Loucy (cell line): ENCODE data around the gene IRF9.

ENCODE experiments used
- H2AFZ ChIP-seq: fragments of 200-600 bp; sonication (generic); 2 replicates; pipeline ENCODE4 v1.6.0; 2016; ENCODE audit warnings: antibody characterized with exemption, mild to moderate bottlenecking, low read length, moderate library complexity
- H3F3A ChIP-seq: fragments of 200-600 bp; 2 replicates; pipeline ENCODE4 v1.6.0; 2016; ENCODE audit warnings: antibody characterized with exemption, low read depth, mild to moderate bottlenecking
- H3K27me3 ChIP-seq: fragments of 200-600 bp; sonication (generic); 2 replicates; pipeline ENCODE4 v1.6.1; 2014; ENCODE audit warnings: low read length, mild to moderate bottlenecking; ENCODE audit not compliant: insufficient read depth, poor library complexity, severe bottlenecking
- H3K36me3 ChIP-seq: fragments of 200-600 bp; sonication (generic); 2 replicates; pipeline ENCODE4 v1.6.1; 2016; ENCODE audit warnings: low read length; ENCODE audit not compliant: insufficient read depth
- H3K4me1 ChIP-seq: fragments of 200-600 bp; sonication (generic); 2 replicates; pipeline ENCODE4 v1.5.1; 2014; ENCODE audit warnings: low read length, mild to moderate bottlenecking; ENCODE audit not compliant: insufficient read depth, poor library complexity, severe bottlenecking
- H3K4me2 ChIP-seq: fragments of 200-600 bp; sonication (generic); 2 replicates; pipeline ENCODE4 v1.6.0; 2014; ENCODE audit warnings: antibody characterized with exemption, low read length, low read depth, mild to moderate bottlenecking; ENCODE audit not compliant: poor library complexity, severe bottlenecking
- H3K4me3 ChIP-seq: fragments of 200-600 bp; sonication (generic); 2 replicates; pipeline ENCODE4 v1.5.1; 2014; ENCODE audit warnings: low read length, mild to moderate bottlenecking, mixed read lengths; ENCODE audit not compliant: poor library complexity, severe bottlenecking
- H3K79me2 ChIP-seq: fragments of 200-600 bp; sonication (generic); 2 replicates; pipeline ENCODE4 v1.6.1; 2014; ENCODE audit warnings: low read length; ENCODE audit not compliant: insufficient read depth
- H3K9ac ChIP-seq: fragments of 200-600 bp; sonication (generic); 2 replicates; pipeline ENCODE4 v1.6.0; 2014; ENCODE audit warnings: mild to moderate bottlenecking, low read depth, low read length, moderate library complexity; ENCODE audit not compliant: poor library complexity, severe bottlenecking
- H3K9me2 ChIP-seq: fragments of 200-600 bp; sonication (generic); replicated peaks from 2 replicates; pipeline ENCODE4 v1.6.1; 2016; ENCODE audit warnings: low read depth, low read length, mixed read lengths
- H3K9me3 ChIP-seq: fragments of 200-600 bp; sonication (generic); 2 replicates; pipeline ENCODE4 v1.6.1; 2014; ENCODE audit warnings: mild to moderate bottlenecking, antibody characterized with exemption, low read length, low read depth; ENCODE audit not compliant: insufficient read depth
- H4K20me1 ChIP-seq: fragments of 200-600 bp; sonication (generic); 2 replicates; pipeline ENCODE4 v1.6.0; 2014; ENCODE audit warnings: antibody characterized with exemption, low read length, mild to moderate bottlenecking; ENCODE audit not compliant: insufficient read depth, poor library complexity, severe bottlenecking
- CTCF ChIP-seq: fragments of 200-600 bp; sonication (generic); conservative IDR thresholded peaks from 2 replicates; pipeline ENCODE4 v1.5.1; 2014; ENCODE audit warnings: mild to moderate bottlenecking, antibody characterized with exemption, low read length
- EZH2phosphoT487 ChIP-seq: fragments of 200-600 bp; IDR thresholded peaks from 2 replicates; pipeline ENCODE4 v1.6.1; 2018; ENCODE audit warnings: antibody characterized with exemption, mild to moderate bottlenecking, moderate library complexity, borderline replicate concordance

IRF9 gene

GRCh38 chr14:24150061-24150460 is 11.0 kb upstream of the IRF9 start:
- Histone ChIP-seq H3F3A (0 out of 2 replicates have a peak, but pooled peaks cover 2% of the 10 kb centered on the region), H3K4me3 (no peak overlapping the region), H3K4me1 (peaks cover 25% of the 10 kb centered on the region), H3K9ac (no peak overlapping the region), H3K27me3 (no peaks in the 10 kb centered on the region), H3K9me3 (no peaks in the 10 kb centered on the region), H3K4me2 (no peak overlapping the region), H3K79me2 (peaks cover 53% of the 10 kb centered on the region), H4K20me1 (peaks cover 29% of the 10 kb centered on the region), H2AFZ (no peak overlapping the region), H3K9me2 (no peaks in the 10 kb centered on the region), H3K36me3 (peaks cover 33% of the 10 kb centered on the region; the same call in 1 of the 2 replicates)
- no peak for TF ChIP-seq CTCF
- no peak for TF ChIP-seq EZH2phosphoT487

GRCh38 chr14:24150567-24150966 is 10.5 kb upstream of the IRF9 start:
- Histone ChIP-seq H4K20me1 (peaks cover 26% of the 10 kb centered on the region), H3K4me3 (no peak overlapping the region), H3F3A (0 out of 2 replicates have a peak, but pooled peaks cover 2% of the 10 kb centered on the region), H3K9me2 (no peaks in the 10 kb centered on the region), H3K79me2 (peaks cover 48% of the 10 kb centered on the region), H3K4me2 (no peak overlapping the region), H2AFZ (no peak overlapping the region), H3K36me3 (peaks cover 38% of the 10 kb centered on the region; the same call in 1 of the 2 replicates), H3K4me1 (peaks cover 20% of the 10 kb centered on the region), H3K27me3 (no peaks in the 10 kb centered on the region), H3K9ac (no peak overlapping the region), H3K9me3 (no peaks in the 10 kb centered on the region)
- TF ChIP-seq CTCF: no peak
- no peak for TF ChIP-seq EZH2phosphoT487

GRCh38 chr14:24150993-24151392 is 10.1 kb upstream of the IRF9 start:
- Histone ChIP-seq H3K9me2 (no peaks in the 10 kb centered on the region), H3K4me3 (no peak overlapping the region), H3F3A (0 out of 2 replicates have a peak, but pooled peaks cover 2% of the 10 kb centered on the region), H3K27me3 (no peaks in the 10 kb centered on the region), H3K9ac (no peak overlapping the region), H3K4me2 (no peak overlapping the region), H2AFZ (no peak overlapping the region), H3K36me3 (peaks cover 42% of the 10 kb centered on the region; the same call in 1 of the 2 replicates), H4K20me1 (peaks cover 22% of the 10 kb centered on the region), H3K9me3 (no peaks in the 10 kb centered on the region), H3K79me2 (peaks cover 44% of the 10 kb centered on the region), H3K4me1 (peaks cover 15% of the 10 kb centered on the region)
- TF ChIP-seq CTCF: no peak
